Left ventricle myocardium inferior (tissue), 1 donor: ENCODE data around the gene STK10. TPM values are rescaled to one million over a fixed set of nuclear protein-coding genes. Genes with fewer than 3 reads are reported as not detected.

Experiments
- DNase-seq: peaks from one replicate; pipeline ENCODE4 v3.0.0-alpha.2; 2020
- H3K27ac ChIP-seq: fragments of 200-600 bp; replicated peaks from 2 replicates; pipeline ENCODE4 v1.8.0; 2021
- H3K27me3 ChIP-seq: fragments of 200-600 bp; 2 replicates; pipeline ENCODE4 v1.8.0; 2021; ENCODE audit warnings: low read depth
- H3K36me3 ChIP-seq: fragments of 200-600 bp; 2 replicates; pipeline ENCODE4 v1.8.0; 2021
- H3K4me1 ChIP-seq: fragments of 200-600 bp; 2 replicates; pipeline ENCODE4 v1.8.0; 2021
- H3K4me3 ChIP-seq: fragments of 200-600 bp; 2 replicates; pipeline ENCODE4 v1.8.0; 2021; ENCODE audit warnings: mild to moderate bottlenecking, moderate library complexity
- H3K9me3 ChIP-seq: fragments of 200-600 bp; replicated peaks from 2 replicates; pipeline ENCODE4 v1.8.0; 2021
- CTCF ChIP-seq: fragments of 200-600 bp; IDR thresholded peaks from 2 replicates; pipeline ENCODE4 v1.8.0; 2021; ENCODE audit warnings: antibody characterized with exemption, mild to moderate bottlenecking, borderline replicate concordance
- intact Hi-C: fragments of 100-400 bp; cut with micrococcal nuclease; formaldehyde crosslinking; loops from one replicate; pipeline ENCODE4 v1.11.0; 2022
- total RNA-seq: library from RNA; stranded (reverse); fragmentation: NEBNext Ultra II Directional; extraction: Animal tissue kit (Norgen Biotek cat#: 25700); gene quantifications from one replicate; pipeline ENCODE4 v1.2.1, GENCODE V29; 2021
- donor health status: DM: no; HTN: yes; CAD: no; lungs with severe emphysema.

STK10 gene
- total RNA-seq, 1 donor from 2014 or later, result 5.3 TPM

DNA sequence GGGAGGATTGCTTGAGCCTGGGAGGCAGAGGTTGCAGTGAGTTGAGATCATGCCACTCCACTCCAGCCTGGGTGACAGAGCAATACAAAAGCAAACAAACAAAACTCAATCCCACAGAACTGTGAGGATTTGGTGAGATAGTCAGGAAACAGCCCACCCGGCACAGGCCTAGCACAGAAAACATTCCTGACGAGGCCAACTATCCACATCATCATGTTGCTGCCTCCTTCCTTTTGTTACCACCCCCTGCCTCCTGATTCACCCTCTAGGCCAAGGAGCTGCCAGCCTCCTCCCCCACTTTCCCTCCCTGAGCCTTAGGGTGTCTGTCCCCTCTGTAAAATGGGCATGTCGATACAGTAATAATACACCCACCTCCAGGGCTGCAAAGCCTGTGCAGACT lies 39.0 kb downstream of the STK10 start:
- H3K36me3 ChIP-seq, result peaks cover 16% of the 10 kb centered on the region
- H3K4me1 ChIP-seq, result peaks cover 41% of the 10 kb centered on the region
- no peak for TF ChIP-seq CTCF
- H3K4me3 ChIP-seq, result no peak overlapping the region
- intact Hi-C loops, result no loop called here
- H3K9me3 ChIP-seq, result no peaks in the 10 kb centered on the region
- no peaks in the 10 kb centered on the region for H3K27me3 ChIP-seq
- H3K27ac ChIP-seq, result no peak overlapping the region
- no peak for DNase-seq

GRCh38 chr5:172148381-172148780 lies 39.6 kb downstream of the STK10 start:
- intact Hi-C loops, result no loop called here
- Histone ChIP-seq H3K4me1 (peaks cover 48% of the 10 kb centered on the region), H3K4me3 (no peak overlapping the region), H3K27me3 (no peaks in the 10 kb centered on the region), H3K36me3 (peaks cover 13% of the 10 kb centered on the region), H3K27ac (no peak overlapping the region), H3K9me3 (no peaks in the 10 kb centered on the region)
- TF ChIP-seq CTCF, result no peak
- no peak for DNase-seq

DNA sequence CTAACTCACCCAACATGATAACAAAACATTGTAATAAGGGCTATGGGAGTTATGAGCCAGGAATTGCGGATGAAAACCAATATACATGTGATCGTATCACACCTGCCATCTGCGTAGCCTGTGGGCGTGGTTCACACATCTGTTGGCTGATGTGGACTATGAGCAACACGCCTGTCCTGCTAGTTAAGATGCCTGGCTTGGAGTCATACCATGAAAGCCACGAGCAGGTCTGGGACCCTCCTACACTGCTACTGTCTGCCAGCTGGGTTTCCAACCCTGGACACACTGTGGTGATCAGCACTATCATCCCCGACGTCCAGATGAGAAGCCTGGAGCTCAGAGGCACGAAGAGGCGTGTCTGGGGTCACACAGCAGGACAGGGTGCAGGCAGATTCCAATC lies 40.2 kb downstream of the STK10 start:
- intact Hi-C loops, result no loop called here
- no peak overlapping the region for H3K4me3 ChIP-seq
- no peaks in the 10 kb centered on the region for H3K27me3 ChIP-seq
- no peak for TF ChIP-seq CTCF
- DNase-seq, result no peak
- peaks cover 53% of the 10 kb centered on the region for H3K4me1 ChIP-seq
- H3K27ac ChIP-seq, result no peak overlapping the region
- H3K36me3 ChIP-seq, result peaks cover 11% of the 10 kb centered on the region
- no peaks in the 10 kb centered on the region for H3K9me3 ChIP-seq

DNA sequence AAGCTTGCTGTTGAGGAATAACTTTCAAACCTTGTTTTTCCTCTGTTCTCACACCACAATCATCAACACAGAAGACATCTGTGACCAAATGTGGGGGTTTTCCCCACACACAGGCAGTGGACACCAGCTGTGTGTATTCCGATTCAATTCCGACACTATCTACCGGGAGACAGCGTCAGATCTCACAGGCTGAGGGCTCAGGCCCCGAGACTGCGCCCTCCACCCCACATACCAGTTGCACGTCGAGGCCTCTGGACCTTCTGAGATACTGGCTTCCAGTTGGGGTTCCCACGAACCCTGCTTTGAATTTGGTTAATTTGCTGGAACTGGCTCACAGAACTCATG lies 41.3 kb downstream of the STK10 start:
- peaks cover 52% of the 10 kb centered on the region for H3K4me1 ChIP-seq
- H3K4me3 ChIP-seq, result no peak overlapping the region
- H3K27me3 ChIP-seq, result no peaks in the 10 kb centered on the region
- TF ChIP-seq CTCF, result no peak
- DNase-seq, result no peak
- no peaks in the 10 kb centered on the region for H3K9me3 ChIP-seq
- intact Hi-C loops, result no loop called here
- H3K27ac ChIP-seq, result no peak overlapping the region
- peaks cover 3% of the 10 kb centered on the region for H3K36me3 ChIP-seq

DNA sequence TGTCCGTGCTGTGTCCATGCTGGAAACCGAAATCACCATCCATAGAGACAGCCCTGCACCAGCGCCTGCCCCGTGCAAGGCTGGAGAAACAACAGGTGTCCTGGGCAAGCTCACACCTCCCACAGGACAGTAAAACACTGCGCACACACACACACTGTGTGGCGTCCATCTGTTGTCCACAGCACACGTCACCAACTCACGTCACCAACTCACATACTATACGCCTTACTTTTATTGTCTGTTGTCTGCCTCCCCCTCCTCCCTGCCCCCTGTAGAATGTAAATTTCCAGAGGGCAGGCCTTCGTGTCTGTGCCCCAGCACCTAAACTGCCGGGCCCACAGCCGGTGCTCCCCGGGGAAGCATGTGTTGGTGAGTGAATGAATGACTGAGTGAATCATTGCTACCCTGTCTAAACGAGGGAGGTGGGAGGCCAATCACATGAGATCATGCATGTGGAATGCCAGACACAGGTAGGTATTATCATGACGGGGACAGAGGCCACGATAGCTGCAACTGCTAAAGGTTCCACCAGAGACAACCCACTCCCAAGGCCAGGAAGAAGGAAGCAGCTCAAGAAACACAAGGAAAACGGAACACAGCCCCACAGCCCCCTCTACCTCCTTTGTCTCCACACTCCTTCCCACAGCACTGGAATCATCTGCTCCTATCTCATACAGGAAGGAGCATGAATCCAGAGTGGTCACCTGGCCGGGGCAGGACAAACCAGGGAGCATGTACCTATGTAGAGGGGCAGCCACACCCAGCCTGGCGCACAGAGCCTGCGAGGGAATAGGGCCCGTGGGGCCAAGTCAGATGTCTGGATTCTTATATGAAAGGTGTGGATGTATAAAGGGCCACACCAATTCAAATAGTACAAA lies 41.9 kb downstream of the STK10 start:
- Histone ChIP-seq H3K27me3 (no peaks in the 10 kb centered on the region), H3K4me3 (no peak overlapping the region), H3K27ac (peak overlapping the region; percentile 61), H3K4me1 (peaks cover 46% of the 10 kb centered on the region), H3K36me3 (no peaks in the 10 kb centered on the region), H3K9me3 (no peaks in the 10 kb centered on the region)
- TF ChIP-seq CTCF, result no peak
- DNase-seq, result no peak
- intact Hi-C loops, result no loop called here
